WTC11 (cell line): ENCODE results near the gene THSD4.

ENCODE experiments used
- GRHL2 ChIP-seq: fragments of 250-450 bp; sonication (Bioruptor Pico); IDR thresholded peaks from 2 replicates; pipeline ENCODE4 v1.8.0; 2022; ENCODE audit warnings: mild to moderate bottlenecking, moderate library complexity; ENCODE audit not compliant: insufficient replicate concordance, severe bottlenecking
- JAZF1 ChIP-seq: fragments of 250-450 bp; sonication (Bioruptor Pico); IDR thresholded peaks from 2 replicates; pipeline ENCODE4 v1.9.0; 2021; ENCODE audit warnings: moderate library complexity, mild to moderate bottlenecking, inconsistent platforms
- OVOL2 ChIP-seq: fragments of 250-450 bp; sonication (Bioruptor Pico); IDR thresholded peaks from 2 replicates; pipeline ENCODE4 v1.9.0; 2021; ENCODE audit warnings: mild to moderate bottlenecking, borderline replicate concordance
- ZNF423 ChIP-seq: fragments of 250-450 bp; sonication (Bioruptor Pico); IDR thresholded peaks from 2 replicates; pipeline ENCODE4 v2.1.2; 2022; ENCODE audit warnings: mild to moderate bottlenecking, moderate library complexity
- TF ChIP-seq, protein P1 (sequence below): fragments of 200-600 bp; IDR thresholded peaks from 2 replicates; pipeline ENCODE4 v1.8.0; 2022; ENCODE audit warnings: antibody characterized with exemption
- TF ChIP-seq, protein P2 (sequence below): sonication (generic); formaldehyde crosslinking; conservative IDR thresholded peaks from 2 replicates; pipeline ENCODE4 v1.8.1; 2022; ENCODE audit warnings: mild to moderate bottlenecking, missing genetic modification reagents
- TF ChIP-seq, protein P3 (sequence below): sonication (generic); formaldehyde crosslinking; IDR thresholded peaks from 2 replicates; pipeline ENCODE4 v1.8.1; 2022; ENCODE audit warnings: low read depth, mild to moderate bottlenecking, moderate library complexity, missing genetic modification reagents, borderline replicate concordance

DNA sequence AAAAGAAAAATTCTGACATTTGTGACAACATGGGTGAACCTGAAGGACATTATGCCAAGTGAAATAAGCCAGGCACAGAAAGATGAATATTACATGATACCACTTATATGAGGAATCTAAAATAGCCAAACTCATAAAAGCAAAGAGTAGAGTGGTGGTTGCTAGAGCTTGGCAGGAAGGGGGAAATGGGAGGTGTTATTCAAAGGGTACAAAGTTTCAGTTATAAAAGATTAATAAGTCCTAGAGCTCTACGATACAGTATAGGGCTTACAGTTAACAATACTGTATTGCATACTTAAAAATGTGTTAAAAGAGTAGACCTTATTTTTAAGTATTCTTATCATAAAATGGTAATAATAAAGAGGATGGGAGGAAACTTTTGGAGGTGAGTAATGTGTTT is 583.5 kb downstream of the THSD4 start:
- TF ChIP-seq, protein P1, sequence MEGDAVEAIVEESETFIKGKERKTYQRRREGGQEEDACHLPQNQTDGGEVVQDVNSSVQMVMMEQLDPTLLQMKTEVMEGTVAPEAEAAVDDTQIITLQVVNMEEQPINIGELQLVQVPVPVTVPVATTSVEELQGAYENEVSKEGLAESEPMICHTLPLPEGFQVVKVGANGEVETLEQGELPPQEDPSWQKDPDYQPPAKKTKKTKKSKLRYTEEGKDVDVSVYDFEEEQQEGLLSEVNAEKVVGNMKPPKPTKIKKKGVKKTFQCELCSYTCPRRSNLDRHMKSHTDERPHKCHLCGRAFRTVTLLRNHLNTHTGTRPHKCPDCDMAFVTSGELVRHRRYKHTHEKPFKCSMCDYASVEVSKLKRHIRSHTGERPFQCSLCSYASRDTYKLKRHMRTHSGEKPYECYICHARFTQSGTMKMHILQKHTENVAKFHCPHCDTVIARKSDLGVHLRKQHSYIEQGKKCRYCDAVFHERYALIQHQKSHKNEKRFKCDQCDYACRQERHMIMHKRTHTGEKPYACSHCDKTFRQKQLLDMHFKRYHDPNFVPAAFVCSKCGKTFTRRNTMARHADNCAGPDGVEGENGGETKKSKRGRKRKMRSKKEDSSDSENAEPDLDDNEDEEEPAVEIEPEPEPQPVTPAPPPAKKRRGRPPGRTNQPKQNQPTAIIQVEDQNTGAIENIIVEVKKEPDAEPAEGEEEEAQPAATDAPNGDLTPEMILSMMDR, result no peak
- TF ChIP-seq OVOL2 (CRISPR knock-in tag) (no peak), ZNF423 (CRISPR knock-in tag) (no peak), GRHL2 (CRISPR knock-in tag) (no peak), JAZF1 (no peak)
- TF ChIP-seq, protein P2, sequence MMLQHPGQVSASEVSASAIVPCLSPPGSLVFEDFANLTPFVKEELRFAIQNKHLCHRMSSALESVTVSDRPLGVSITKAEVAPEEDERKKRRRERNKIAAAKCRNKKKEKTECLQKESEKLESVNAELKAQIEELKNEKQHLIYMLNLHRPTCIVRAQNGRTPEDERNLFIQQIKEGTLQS, result no peak
- TF ChIP-seq, protein P3, sequence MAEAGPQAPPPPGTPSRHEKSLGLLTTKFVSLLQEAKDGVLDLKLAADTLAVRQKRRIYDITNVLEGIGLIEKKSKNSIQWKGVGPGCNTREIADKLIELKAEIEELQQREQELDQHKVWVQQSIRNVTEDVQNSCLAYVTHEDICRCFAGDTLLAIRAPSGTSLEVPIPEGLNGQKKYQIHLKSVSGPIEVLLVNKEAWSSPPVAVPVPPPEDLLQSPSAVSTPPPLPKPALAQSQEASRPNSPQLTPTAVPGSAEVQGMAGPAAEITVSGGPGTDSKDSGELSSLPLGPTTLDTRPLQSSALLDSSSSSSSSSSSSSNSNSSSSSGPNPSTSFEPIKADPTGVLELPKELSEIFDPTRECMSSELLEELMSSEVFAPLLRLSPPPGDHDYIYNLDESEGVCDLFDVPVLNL (CRISPR knock-in tag), result no peak
